ENCODE results near the gene AKAP14.

GRCh38 chrX:119935215-119935874, 39.7 kb downstream of the AKAP14 start:
- TF ChIP-seq CTCF (IDR thresholded peaks at IDR 0.05) (no peak), POLR2A (IDR thresholded peaks at IDR 0.05) (no peak)
